ENCODE data around the gene AFF3.

AFF3 gene

DNA sequence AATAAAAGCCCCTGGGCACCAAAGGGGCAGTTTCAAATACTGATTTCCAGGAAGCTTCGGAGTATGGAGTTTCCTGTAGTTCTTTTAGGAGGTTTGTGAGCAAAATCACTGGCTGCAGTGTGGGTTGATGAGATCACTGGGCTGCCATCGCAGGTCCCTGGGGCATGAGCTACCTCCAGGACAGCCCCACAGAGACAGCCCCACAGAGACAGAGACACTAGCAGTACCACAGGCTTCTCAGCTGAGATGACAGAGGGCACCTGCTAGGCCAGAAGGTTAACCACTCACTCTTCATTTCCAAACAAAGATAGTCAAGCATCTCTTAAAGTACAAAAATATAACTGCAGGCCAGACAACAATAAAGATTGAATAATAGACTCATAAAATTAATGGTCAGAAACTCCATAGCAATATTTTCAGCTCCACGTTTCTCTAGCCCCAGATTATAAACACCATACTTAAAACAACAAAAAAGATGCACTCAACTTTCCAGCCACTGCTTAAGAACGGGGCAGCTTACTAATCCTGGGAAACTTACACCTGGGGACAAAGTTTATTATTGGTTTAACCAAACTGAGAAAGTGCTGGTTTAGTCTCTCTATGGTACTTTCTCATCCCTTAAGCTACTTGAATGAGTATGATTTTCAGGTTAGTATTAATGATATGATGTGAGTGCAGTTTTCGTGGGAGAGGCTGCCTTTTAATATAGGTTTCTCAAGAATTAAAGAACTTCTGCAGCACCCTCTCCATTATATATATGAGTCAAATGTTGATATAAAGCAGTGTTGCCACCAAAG is 11.6 kb downstream of the AFF3 start:
- TF ChIP-seq, protein P1, sequence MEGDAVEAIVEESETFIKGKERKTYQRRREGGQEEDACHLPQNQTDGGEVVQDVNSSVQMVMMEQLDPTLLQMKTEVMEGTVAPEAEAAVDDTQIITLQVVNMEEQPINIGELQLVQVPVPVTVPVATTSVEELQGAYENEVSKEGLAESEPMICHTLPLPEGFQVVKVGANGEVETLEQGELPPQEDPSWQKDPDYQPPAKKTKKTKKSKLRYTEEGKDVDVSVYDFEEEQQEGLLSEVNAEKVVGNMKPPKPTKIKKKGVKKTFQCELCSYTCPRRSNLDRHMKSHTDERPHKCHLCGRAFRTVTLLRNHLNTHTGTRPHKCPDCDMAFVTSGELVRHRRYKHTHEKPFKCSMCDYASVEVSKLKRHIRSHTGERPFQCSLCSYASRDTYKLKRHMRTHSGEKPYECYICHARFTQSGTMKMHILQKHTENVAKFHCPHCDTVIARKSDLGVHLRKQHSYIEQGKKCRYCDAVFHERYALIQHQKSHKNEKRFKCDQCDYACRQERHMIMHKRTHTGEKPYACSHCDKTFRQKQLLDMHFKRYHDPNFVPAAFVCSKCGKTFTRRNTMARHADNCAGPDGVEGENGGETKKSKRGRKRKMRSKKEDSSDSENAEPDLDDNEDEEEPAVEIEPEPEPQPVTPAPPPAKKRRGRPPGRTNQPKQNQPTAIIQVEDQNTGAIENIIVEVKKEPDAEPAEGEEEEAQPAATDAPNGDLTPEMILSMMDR (IDR thresholded peaks at IDR 0.05; ENCODE audit: low read depth, low read length), result no peak
- H3K36me3 ChIP-seq, result no peaks in the 10 kb centered on the region
- no peaks in the 10 kb centered on the region for H3K4me1 ChIP-seq
- DNase-seq, result no peak
- H3K4me3 ChIP-seq (ENCODE audit: low read depth, low read length), result no peak overlapping the region
- H3K27me3 ChIP-seq, result no peaks in the 10 kb centered on the region
- H3K9me3 ChIP-seq, result no peaks in the 10 kb centered on the region

DNA sequence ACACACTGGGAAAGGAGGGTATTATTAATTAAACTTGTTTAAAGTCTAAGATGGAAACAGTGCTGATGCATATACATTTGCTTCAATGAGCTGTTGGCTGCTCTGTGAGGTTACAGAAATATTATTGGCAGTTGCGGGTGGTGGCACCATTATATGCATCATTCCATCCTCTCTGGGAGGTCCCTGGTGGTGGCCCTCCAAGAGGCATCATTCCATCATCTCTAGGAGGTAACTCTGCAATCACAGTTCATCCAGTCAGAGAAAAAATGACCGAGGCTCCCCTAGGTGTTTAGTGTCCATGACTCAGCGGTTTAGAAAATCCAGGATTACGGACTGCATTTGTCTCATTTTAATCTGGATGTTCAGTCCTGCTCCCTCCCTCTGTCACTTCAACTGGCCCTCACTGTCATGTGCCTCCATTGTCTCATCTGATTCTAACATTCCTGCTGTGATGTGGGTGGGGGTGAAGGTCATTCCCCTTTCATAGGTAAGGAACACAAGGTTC is 15.4 kb downstream of the AFF3 start:
- Histone ChIP-seq H3K4me1 (no peaks in the 10 kb centered on the region), H3K27me3 (no peaks in the 10 kb centered on the region), H3K4me3 (ENCODE audit: low read depth, low read length) (no peak overlapping the region), H3K36me3 (no peaks in the 10 kb centered on the region), H3K9me3 (no peaks in the 10 kb centered on the region)
- no peak for DNase-seq
- TF ChIP-seq, protein P1 (IDR thresholded peaks at IDR 0.05; ENCODE audit: low read depth, low read length), result no peak

DNA sequence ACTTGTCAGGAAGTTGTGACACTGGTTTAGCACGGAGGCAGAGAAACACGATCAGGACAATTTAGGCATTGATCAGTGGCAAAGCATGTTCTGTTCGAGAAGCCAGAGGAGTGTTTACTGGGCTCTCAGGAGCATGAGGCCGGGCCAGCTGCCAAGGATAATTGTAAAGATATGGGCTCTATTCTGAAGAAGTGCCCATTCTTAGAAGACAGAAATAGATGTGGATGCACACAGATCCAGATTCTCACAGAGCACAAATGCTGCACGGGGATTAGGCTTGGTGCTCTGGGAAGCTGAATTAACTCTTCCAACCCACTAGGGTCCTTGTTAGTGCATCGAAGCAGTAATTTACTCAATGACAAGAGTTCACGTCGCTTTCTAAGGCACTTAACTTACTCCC is 16.2 kb downstream of the AFF3 start:
- no peak for DNase-seq
- no peak overlapping the region for H3K4me3 ChIP-seq (ENCODE audit: low read depth, low read length)
- H3K9me3 ChIP-seq, result no peaks in the 10 kb centered on the region
- no peaks in the 10 kb centered on the region for H3K27me3 ChIP-seq
- H3K4me1 ChIP-seq, result no peaks in the 10 kb centered on the region
- TF ChIP-seq, protein P1 (IDR thresholded peaks at IDR 0.05; ENCODE audit: low read depth, low read length), result no peak
- H3K36me3 ChIP-seq, result no peaks in the 10 kb centered on the region

DNA sequence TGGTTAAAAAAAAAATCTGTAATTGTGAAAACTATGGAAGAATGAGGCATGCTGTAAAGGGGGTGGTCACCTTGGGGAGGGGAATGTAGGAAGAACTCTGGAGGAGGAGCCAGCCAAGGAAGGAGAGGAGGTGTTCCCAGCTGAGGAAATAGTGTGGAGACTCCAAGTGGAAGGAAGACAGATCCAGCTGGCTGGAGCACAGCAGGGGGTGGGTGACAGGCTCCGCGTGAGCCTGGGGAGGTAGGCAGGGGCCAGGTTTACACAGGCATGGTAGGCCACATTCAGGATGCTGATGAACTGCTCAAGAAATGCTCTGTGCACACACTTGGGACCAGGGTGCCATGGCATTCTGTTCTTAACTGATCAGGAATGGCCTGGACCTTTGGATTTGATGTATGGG is 16.8 kb downstream of the AFF3 start:
- H3K36me3 ChIP-seq, result no peaks in the 10 kb centered on the region
- DNase-seq, result no peak

DNA sequence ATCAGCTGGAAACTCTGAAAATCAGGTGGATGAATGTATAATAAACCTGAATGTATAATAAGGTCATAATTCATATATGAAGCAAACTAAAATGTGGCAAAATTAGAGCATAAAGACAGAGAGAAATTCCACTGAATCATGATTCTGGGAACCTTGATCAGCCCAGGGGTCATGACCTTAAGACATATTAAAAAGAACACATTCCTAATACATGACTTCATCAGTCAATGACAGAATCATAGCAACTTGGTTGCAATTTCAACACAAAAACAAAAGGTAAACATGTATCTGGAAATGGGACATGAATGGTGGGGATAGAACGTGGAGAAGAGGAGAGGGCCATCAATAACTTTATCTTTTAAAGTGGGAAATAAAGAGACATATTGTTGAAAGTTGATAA is 17.6 kb downstream of the AFF3 start:
- Histone ChIP-seq H3K9me3 (no peaks in the 10 kb centered on the region), H3K4me1 (no peaks in the 10 kb centered on the region), H3K27me3 (no peaks in the 10 kb centered on the region), H3K4me3 (ENCODE audit: low read depth, low read length) (no peak overlapping the region), H3K36me3 (no peaks in the 10 kb centered on the region)
- DNase-seq, result no peak
- TF ChIP-seq, protein P1 (IDR thresholded peaks at IDR 0.05; ENCODE audit: low read depth, low read length), result no peak

More for the DNA sequence above, 16.8 kb downstream of the AFF3 start:
- no peak overlapping the region for H3K4me3 ChIP-seq (ENCODE audit: low read depth, low read length)
- no peaks in the 10 kb centered on the region for H3K4me1 ChIP-seq
- TF ChIP-seq, protein P1 (IDR thresholded peaks at IDR 0.05; ENCODE audit: low read depth, low read length), result no peak
- H3K27me3 ChIP-seq, result no peaks in the 10 kb centered on the region
- no peaks in the 10 kb centered on the region for H3K9me3 ChIP-seq

DNA sequence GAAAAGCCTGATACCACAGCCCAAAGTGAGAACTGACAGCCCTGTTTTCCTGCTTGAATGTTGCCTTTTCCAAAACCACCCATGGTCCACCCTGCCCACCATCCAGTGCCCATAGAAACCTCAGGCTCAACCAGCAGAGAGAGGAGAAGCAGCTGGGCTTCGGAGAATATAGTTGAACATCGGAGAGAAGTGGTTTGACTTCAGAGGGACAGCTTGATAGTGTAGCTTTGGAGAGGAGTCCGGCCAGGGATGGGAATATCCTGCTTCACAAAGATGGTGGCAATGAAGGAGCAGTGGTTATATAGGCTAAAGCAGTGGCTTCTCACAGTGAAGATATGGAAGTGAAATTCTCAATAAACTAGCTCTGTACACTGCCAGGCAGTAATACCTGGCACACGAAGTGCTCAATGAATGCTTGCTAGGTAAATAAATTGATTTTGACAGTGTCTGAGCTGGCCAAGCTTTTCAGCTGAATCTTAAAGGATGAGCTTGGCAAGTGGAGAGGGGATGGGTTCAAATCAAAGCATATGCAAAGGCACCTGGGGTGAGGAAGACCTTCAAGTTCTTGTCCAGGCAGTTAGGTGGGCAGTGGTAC is 21.2 kb downstream of the AFF3 start:
- Histone ChIP-seq H3K4me3 (ENCODE audit: low read depth, low read length) (no peak overlapping the region), H3K9me3 (no peaks in the 10 kb centered on the region), H3K36me3 (no peaks in the 10 kb centered on the region), H3K27me3 (no peaks in the 10 kb centered on the region), H3K4me1 (no peaks in the 10 kb centered on the region)
- DNase-seq, result no peak
- TF ChIP-seq, protein P1 (IDR thresholded peaks at IDR 0.05; ENCODE audit: low read depth, low read length), result no peak
